Measurements from ENCODE around the gene WFDC11. TPM values are rescaled to one million over a fixed set of nuclear protein-coding genes. Genes with fewer than 3 reads are reported as not detected.

Gene WFDC11
- total and polyA plus RNA-seq, 2 of the 4 experiments (the other 2 are of a cell fraction): not detected

DNA sequence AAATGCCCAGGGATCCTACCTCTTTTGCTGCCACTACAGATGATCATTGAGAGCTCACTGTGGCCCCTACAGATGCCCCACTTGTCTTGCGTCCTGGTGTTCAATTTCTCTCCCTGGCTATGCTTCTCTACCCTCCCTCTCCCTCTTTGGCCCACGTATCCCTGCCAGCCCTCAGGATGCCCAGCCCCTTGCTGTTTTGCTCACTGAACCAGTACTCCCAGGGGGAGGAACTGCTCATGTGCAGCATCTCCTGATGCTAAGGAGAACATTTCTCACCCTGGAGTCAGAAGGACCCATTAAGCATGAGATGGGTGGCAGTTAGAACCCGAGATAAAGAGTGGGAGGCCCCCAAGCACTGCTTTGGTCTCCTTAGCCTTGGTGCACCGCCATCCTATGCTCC is 38.9 kb downstream of the WFDC11 start, which contains the start of gene WFDC9:
WFDC9 (minus strand) TSS at position 101 of the 400 bp plus-strand sequence. CDS start 21,103 bp downstream, outside the sequence.
- Histone ChIP-seq H2AK5ac (ENCODE audit: low read depth, low read length) (no peak within 1 kb of the TSS), H3K9me1 (ENCODE audit: insufficient read depth, low read length) (no peaks in the 10 kb centered on the region), H3K4me3 (ENCODE audit: insufficient read depth, low read depth, low read length) (no peak within 1 kb of the TSS), H2BK120ac (ENCODE audit: low read depth, low read length) (no peak within 1 kb of the TSS), H2BK20ac (ENCODE audit: low read depth, low read length) (no peak within 1 kb of the TSS), H3K27ac (ENCODE audit: insufficient read depth, low read length) (no peak within 1 kb of the TSS), H2AFZ (replicated peaks; ENCODE audit: low read length, poor library complexity) (no peak within 1 kb of the TSS), H3K9me3 (ENCODE audit: control insufficient read depth, insufficient read depth, low read length) (no peaks in the 10 kb centered on the region), H4K8ac (ENCODE audit: low read depth in 2 of 2, low read length in 2 of 2) (no peak within 1 kb of the TSS), H2AK9ac (replicated peaks; ENCODE audit: low read depth, low read length, poor library complexity) (no peak within 1 kb of the TSS), H3K36me3 (ENCODE audit: control insufficient read depth, insufficient read depth, low read length) (no peaks in the 10 kb centered on the region), H4K5ac (ENCODE audit: low read depth, low read length) (no peak within 1 kb of the TSS), H3K9ac (ENCODE audit: low read depth, low read length) (no peak within 1 kb of the TSS), H3K14ac (replicated peaks; ENCODE audit: low read depth, low read length) (no peak within 1 kb of the TSS), H2BK15ac (ENCODE audit: low read depth, low read length) (no peak within 1 kb of the TSS), H3K56ac (ENCODE audit: extremely low read depth, insufficient read depth, low read length) (no peak within 1 kb of the TSS), H4K91ac (ENCODE audit: insufficient read depth, low read depth, low read length) (no peak within 1 kb of the TSS), H3K4me2 (ENCODE audit: low read depth, low read length) (no peak within 1 kb of the TSS), H3K27me3 (ENCODE audit: control insufficient read depth, insufficient read depth, low read length) (no peaks in the 10 kb centered on the region), H2BK5ac (ENCODE audit: low read depth, low read length, poor library complexity, severe bottlenecking) (no peak within 1 kb of the TSS), H4K20me1 (ENCODE audit: insufficient read depth, low read length) (no peaks in the 10 kb centered on the region), H3K4ac (ENCODE audit: low read depth, low read length) (no peak within 1 kb of the TSS), H3K23ac (ENCODE audit: low read depth, low read length) (no peak within 1 kb of the TSS), H3K4me1 (ENCODE audit: control insufficient read depth, insufficient read depth, low read length) (no peaks in the 10 kb centered on the region), H3K18ac (ENCODE audit: low read depth, low read length) (no peak within 1 kb of the TSS), H3K79me1 (ENCODE audit: low read depth in 1 of 2, low read length in 2 of 2) (no peaks in the 10 kb centered on the region)
- ATAC-seq (ENCODE audit: low read depth) (no peak), DNase-seq (no peak)
- POLR2A ChIA-PET (ENCODE audit: unreplicated experiment): no interaction called here
- intact Hi-C loops (cut with micrococcal nuclease): no loop called here
- BruUV-seq (replicated peaks): no TSS peak
- dilution Hi-C loops (cut with HindIII; ENCODE audit: low sequenced_read_pairs, unreplicated experiment): no loop called here
- in situ Hi-C loops (cut with MboI; ENCODE audit: low sequenced_read_pairs): no loop called here
- CTCF ChIA-PET: interaction anchor here (0.6 kb wide), 1 partner anchor 50 kb away, joined by 7 read pairs; no protein-coding TSS in a partner anchor
- TF ChIP-seq CHD1 (IDR thresholded peaks at IDR 0.05; ENCODE audit: low read depth, low read length) (no peak), BHLHE40 (IDR thresholded peaks at IDR 0.05; ENCODE audit: low read depth, low read length) (no peak), SMC3 (IDR thresholded peaks at IDR 0.05; ENCODE audit: low read depth, low read length) (no peak), NFE2L2 (IDR thresholded peaks at IDR 0.05; ENCODE audit: low read depth, low read length) (no peak), MXI1 (IDR thresholded peaks at IDR 0.05; ENCODE audit: borderline replicate concordance, low read depth, low read length) (no peak), MAFK (IDR thresholded peaks at IDR 0.05; ENCODE audit: low read depth, low read length) (no peak)
- TF ChIP-seq, protein P1, sequence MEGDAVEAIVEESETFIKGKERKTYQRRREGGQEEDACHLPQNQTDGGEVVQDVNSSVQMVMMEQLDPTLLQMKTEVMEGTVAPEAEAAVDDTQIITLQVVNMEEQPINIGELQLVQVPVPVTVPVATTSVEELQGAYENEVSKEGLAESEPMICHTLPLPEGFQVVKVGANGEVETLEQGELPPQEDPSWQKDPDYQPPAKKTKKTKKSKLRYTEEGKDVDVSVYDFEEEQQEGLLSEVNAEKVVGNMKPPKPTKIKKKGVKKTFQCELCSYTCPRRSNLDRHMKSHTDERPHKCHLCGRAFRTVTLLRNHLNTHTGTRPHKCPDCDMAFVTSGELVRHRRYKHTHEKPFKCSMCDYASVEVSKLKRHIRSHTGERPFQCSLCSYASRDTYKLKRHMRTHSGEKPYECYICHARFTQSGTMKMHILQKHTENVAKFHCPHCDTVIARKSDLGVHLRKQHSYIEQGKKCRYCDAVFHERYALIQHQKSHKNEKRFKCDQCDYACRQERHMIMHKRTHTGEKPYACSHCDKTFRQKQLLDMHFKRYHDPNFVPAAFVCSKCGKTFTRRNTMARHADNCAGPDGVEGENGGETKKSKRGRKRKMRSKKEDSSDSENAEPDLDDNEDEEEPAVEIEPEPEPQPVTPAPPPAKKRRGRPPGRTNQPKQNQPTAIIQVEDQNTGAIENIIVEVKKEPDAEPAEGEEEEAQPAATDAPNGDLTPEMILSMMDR (conservative IDR thresholded peaks at IDR 0.05; ENCODE audit: low read depth, low read length): no peak
- TF ChIP-seq, protein P2, sequence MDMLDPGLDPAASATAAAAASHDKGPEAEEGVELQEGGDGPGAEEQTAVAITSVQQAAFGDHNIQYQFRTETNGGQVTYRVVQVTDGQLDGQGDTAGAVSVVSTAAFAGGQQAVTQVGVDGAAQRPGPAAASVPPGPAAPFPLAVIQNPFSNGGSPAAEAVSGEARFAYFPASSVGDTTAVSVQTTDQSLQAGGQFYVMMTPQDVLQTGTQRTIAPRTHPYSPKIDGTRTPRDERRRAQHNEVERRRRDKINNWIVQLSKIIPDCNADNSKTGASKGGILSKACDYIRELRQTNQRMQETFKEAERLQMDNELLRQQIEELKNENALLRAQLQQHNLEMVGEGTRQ (IDR thresholded peaks at IDR 0.05; ENCODE audit: low read depth, low read length): no peak
- no CpG with 5 or more reads among the region's 4 CpGs for WGBS, 2 experiments (ENCODE audit: extremely low coverage in 2 of 2, insufficient read length in 1 of 2)
